Stimulated activated CD4-positive, alpha-beta T cell treated with anti-CD3 and anti-CD28 coated beads, Interleukin-12 subunit alpha, Interleukin-12 subunit beta, amount 100 ng/mL, for 4 hours (primary cell): ENCODE results near the gene DHRS7.
A peak's percentile ranks its signal among the peaks of the same experiment; 100 is the strongest.

Experiments used
- DNase-seq: peaks from one replicate; pipeline ENCODE4 v3.0.0-alpha.2; 2020

Gene DHRS7

DNA sequence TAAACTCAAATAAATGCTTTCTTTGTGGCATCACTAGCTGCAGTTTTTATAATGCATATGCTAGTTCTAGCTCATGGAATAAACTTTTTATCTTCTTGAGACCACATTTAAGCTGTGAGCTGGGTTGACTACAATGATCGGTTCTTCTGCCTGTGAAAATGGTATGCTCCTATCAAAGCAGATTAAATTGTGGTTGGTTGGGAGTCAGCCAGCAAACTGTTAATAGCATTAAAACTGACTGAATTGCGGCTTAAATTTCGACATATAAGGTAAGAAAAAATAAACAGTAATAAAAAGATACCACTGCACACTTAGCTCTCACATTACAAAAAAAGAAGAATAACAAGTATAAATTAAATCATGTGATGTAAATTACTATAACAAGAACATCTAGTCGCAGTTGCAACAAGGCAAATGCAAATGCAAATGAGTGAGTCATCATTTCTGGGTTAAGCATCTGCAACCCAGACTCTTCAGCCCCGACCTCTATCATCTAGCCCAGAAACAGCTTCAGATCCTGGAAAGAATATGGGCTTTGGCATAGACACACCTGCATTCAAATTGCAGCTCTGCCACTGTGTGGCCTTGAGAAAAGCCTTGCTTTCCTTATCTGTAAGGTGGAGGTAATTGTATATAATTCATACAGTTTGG lies 19.8 kb upstream of the DHRS7 start:
- no peak for DNase-seq

DNA sequence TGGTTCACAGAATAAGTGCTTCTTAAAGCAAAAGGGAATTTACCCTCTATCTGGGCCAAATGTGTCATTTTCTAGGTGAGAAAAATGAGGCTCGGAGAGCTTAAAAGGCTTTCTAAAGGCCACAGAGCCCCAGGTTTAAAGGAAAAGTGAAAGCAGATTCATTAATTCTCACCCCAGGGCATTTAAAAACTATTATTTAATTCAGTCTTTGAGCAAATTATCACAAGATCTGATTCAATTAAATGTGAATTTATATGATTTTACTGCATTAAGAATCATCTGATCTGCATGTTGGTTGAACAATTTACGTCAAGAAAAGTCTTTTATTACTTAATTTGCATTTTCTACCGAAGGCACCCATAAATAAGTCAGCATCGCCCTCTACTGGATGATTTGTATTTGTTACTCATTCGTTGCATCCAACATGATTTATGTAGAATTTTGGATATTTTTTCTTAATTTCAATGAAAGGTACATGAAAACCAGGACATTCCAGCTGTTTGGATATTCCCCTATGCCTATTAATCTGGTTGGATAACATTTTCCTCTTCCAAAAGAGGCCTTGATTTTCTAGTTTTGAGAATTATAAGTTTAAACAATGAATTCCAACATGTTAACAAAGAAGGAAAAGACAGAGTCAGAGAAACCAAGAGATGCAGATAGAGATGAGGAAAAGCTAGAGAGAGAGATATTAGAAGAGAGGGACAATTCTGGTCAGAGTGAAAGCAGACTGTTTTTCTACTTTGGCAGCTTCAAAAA lies 19.1 kb upstream of the DHRS7 start:
- no peak for DNase-seq

DNA sequence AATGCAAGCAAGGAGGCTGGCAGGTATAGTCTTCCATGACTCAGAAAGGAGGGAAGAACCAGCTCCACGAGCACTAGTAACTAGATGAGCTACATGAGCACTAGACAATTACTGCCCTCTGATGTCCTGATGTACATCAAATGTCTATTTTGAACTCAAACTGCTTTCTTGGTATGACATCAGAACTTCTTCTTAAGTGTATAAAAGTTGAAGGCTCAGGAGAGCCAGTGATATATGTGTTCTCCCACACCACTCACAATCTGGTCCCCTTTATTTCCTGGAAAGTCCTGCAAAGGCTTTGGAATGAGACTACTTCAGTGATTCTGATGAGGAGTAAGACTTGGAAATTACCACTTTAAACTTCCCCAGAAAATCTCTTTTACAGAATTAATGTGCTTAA lies 18.5 kb upstream of the DHRS7 start:
- DNase-seq, result no peak

DNA sequence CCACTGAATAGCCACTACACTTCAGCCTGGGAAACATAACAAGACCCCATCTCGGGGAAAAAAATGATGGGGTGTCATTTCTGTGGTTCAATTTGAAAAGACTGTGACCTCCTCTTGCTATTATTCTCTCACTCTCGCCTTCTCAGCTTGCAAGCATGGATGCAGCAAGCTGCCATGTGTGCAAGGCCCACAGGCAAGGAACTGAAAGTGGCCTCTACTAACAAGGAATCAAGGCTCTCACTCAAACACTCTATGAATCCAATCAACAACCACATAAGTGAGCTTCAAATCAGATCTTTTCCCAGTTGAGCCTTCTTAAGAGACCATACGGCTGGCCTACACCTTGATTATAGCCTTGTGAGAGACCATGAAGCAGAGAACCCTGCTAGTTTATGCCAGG lies 17.9 kb upstream of the DHRS7 start:
- no peak for DNase-seq

DNA sequence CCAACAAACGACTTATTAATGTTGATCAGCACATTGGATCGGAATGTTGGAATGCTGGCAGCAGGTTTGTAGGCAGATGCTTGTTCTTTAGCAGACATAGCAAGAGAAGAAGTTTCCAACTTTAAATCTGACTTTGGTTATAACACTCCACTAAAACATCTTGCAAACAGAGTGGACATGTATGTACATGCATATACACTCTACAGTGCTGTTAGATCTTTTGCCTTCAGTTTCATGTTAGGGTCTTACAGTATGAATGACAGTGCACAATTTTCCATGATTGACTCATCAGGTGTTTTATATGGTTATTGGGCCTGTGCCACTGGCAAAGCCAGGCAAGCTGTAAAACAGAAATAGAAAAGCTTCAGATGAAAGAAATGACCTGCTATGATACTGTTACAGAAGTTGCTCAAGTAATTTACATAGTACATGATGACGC lies 14.3 kb upstream of the DHRS7 start:
- DNase-seq, result no peak

DNA sequence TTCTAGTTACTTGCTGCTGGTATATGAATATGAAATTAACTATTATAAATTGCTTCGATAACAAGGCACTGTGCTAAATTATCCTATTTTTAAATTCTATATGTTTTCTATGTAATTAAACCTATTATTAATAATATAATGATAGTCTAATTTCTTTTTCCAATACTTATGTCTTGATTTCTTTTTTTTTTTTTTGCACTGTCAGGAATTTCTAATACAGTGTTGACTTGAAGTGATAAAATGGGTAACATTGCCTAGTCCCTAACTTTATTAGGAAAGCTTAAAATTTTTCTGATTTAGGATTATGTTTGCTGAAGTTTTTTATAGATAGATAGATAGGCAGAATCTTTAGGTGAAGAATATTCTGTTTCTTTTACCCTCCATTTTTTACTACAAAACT lies 13.6 kb upstream of the DHRS7 start:
- no peak for DNase-seq

DNA sequence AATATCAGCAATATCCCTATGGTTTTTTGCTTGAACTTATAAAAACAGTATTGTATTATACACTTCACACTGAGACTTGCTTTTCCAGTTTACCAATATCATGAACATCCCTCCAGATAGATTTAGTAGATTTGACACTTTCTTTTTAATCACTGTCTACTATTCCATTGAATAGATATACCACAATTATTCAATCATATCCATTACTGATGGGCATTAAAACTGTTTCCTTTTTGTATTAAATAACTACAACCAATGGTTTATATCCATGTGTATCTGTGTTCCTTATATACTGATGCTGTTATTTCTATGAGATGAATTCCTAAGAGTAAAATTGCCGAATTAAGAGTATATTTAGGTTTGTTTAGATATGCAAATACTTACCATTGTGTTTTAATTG lies 13.0 kb upstream of the DHRS7 start:
- DNase-seq, result no peak

DNA sequence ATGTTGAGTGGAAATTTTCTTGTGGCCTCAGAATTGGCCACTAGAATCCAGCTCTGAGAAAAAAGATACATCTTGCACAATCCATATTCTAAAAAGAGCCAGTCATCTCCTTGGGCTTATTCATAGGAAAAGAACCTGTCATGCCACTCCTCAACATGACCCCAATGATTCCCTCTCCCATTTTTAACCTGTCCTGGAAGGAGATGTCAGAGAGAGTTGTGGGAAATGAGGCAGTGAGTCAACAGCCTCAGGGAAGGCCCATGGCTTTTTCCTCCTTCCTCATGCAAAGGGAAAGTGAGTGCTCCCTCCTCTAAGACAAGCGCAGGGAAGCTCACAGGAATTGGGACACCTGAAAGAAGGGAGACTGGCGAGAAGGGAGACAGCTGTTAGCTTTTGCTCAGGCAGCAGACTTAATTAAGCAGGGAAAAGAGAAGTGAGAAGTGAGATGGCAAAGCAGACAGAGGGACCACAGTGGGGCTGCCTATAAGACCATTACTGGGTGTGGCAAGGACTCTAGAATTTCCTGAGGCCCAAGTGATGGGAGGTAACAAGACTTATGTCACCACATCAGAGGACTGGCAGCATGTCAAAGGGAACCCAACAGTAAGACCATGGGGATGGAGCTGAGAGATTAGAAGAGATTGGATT lies 10.2 kb upstream of the DHRS7 start:
- DNase-seq, result no peak

DNA sequence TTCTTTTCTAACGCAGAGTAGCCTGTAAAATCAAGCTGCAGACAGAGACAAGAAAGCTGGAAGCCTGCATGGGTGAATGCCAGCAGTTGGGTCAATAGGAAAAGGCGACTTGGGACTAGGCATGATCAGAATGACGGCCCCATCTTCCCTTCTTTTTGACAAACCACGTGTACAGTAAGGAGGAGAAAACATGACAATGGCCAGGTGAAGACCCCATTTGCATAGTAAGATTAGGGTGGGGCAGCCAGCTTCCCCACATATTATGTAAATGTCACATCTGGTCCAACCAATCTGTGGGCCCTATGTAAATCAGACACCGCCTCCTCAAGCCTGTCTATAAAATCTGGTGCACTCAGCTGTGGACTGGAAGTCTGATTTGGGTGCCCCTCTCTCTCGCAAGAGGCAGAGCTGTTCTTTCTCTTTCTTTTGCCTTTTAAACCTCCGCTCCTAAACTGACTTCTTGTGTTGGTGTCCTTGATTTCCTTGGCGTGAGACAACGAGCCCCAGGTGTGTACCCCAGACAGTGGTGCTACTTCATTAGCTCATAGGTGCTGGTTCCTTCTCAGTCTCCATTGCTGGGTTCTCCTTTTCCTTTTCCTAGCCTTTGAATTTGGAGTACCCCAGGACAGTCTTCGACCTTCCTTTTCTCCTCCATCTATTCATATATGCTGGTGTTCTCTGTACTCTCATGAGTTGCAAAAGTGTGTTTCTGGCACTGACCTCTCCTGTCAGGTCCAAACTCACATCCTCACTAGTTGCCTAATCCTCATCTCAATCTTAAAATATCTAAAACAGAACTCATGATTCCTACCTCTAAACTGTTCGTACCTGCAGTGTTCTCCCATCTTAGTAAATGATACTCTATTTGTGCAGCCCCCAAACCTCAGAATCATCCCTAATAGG lies 9.4 kb upstream of the DHRS7 start:
- DNase-seq, result no peak

DNA sequence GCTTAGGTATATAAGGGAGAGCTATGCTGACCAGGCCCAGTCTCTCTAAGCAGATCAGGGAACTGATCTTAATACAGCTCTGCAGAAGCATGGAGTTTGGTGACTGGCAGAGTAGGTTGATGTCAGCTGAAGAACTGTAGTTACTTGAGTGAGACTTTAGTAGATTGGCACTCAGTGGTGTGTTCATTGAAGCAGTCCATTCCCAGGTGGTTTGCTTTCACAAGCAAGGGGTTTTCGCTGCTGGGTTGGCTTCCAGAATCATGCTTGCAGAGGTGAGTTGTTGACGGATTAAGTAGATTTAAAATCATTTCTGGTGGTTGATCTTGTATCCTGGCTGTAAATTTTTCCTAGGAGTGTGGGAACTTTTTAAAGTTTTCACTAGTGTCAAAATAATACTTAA lies 6.5 kb upstream of the DHRS7 start:
- no peak for DNase-seq

DNA sequence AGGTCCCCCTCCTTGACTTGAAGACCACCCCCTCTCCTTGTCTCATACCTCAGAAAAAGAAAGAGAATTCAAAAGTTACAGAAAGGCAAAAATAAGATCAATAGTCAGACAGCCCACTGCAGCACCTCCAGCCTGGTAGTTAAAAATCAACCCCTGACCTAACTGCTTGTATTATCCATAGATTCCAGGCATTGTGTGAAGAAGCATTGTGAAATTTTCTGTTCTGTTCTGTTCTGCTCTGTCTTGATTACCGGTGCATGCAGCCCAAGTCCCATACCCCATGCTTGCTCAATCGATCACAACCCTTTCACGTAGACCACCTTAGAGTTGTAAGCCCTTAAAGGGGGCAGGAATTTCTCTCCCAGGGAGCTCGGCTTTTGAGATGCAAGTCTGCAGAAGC lies 5.8 kb upstream of the DHRS7 start:
- DNase-seq, result no peak

DNA sequence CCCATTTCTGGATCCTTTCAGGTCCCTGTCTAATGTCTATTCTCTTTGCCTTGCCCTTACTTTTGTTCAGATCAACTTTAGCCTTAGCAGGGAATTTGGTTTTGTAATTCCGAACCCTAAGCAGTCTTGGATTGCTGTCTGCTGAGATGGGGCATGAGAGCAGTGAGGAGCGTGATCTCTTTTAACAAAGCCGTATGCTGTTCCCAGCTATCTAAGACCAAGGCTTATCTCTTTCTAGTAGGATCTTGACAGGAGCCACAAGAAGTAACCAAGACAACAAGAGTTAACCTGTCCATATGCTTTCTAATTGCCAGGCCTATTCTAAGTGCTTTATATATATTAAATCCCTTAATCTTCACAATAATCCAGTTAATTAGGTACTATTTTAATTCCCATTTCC lies 4.5 kb upstream of the DHRS7 start:
- DNase-seq, result no peak

DNA sequence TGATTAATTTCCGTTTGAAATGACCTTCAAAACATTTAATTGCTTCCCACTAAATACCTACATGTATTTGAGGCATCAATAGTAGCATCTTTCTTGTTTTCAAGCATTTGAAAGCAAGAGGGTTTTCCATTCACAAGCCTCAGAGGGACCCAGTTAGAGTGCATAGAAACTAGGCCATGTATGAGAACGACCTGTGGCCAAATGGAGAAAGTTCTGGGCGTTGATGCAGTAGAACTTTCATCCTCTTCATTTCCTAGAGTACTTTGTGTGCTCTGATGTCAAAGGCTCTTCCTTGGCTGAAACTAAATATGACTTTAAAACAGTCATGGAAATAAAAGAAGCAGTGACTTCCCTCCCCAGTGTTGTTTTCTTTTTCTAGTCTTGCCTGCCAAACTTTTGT lies 944 bp upstream of the DHRS7 start:
- DNase-seq, result no peak

DNA sequence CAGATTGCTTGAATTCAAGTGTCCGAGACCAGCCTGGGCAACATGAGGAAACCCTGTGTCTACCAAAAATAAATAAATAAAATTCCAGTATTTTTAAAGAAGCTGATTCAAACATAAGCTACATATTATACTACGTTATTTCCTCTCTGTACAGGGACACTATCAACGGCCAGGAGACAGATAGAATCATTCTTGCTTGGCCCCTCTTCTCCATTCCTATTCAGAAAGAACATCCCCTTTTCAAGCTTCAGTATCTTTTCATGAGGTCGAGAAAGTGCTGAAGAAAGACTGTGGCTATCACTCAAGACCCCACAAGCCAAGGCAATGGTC lies 314 bp upstream of the DHRS7 start:
- no peak for DNase-seq

DNA sequence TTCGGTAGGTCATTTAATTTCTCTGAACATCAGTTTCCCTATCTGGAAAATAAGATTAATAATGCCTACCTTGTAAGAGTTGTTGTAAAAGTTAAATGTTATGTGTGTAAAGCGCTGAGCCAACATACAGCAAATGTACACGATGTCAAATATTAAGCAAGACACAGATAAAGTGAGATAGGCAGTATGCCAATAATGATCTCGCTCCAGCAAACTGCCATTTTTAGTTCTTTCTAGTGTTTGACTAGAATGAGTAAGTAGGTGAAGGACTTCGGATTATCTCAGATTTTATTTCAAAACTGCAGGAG lies 840 bp downstream of the DHRS7 start:
- no peak for DNase-seq

DNA sequence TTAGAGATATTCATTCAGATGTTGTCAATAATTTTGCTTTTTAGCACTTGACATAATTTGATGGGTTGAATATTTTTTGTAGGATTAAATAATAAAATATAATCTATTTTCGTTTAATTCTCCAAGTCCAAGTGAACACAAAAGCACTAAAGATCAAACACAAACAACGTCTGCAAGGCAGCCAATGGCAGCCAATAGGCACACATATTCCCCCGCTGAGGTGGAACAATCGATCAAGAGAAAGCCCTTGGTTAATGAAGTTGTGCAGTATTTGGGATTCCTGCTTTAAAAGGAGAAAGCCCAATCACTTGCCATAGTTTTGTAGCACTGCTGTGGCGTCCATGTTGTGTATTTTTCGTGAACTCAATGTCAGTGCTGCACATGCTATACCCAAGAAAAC lies 1.5 kb downstream of the DHRS7 start:
- no peak for DNase-seq

DNA sequence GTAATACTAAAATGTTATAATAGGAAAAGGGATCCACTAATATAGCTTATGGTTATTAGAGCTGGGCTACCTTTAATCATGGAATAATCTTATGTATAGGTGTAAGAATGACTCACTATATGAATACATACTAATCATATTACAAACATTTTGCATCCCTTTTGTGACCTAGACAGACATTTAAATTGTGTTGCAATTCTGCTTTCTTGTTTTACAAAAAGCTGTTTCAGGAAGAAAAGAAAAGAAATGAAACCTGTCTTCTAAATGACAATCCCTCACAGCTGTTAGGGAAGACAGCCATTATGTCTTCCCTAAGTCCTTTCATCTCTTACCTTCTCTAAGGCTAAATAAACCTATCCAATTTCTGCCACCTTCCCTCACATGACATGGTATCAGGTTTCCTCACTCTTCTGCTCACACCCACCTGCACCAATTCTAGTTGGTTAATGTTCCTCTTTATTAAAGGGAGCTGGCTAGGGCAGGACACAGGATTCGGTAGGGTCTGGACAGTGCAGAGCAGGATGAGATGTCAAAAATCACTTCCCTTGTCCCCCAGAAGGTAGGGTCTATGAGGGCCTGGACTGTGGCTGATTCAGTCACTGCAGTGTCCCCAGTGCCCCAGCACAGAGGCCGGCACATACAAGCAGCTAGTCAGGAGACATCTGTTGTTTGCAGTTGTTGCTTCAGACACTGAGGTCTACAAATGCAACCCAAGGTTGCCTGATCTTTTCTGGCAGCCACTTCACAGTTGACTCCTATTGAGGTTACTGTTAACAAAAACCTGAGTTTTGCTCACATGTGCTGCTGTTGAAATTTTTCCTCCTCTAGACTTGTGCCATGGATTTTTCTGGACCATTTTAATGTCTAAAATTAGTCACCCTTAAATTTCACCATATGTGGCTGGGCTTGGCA lies 3.7 kb downstream of the DHRS7 start:
- DNase-seq, result no peak

DNA sequence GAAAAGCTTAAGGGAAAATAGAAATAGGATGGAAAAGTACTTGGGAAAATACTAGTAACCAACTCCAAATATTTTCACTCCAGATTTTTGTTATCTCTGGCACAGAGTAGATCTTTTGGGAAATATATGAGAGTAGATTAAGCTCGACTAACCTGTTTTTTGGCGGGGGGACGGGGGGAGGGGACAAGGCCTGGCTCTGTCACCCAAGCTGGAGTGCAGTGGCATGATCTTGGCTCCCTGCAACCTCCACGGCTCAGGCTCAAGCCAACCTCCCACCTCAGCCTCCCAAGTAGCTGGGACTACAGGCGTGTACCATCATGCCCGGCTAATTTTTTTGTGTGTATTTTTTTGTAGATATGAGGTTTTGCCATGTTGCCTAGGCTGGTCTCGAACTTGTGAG lies 4.8 kb downstream of the DHRS7 start:
- no peak for DNase-seq

DNA sequence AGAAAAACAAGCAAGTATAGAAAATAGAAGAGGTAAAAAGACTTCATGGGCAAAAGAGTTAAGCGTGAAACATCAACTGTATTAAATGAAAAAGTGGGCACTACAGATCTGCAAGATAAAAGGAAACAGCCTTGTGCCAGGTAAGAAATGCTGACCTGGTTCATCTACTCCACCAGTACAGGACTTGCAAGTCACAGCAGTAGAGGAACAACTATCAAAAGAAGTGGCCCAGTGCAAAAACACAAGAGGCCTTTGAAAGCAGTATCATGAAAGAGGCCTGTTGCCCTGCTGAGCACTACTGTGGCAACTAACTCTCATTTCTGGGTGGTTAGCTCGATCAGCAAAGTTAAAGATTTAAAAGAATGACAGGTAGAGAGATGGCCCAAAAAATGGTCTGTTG lies 10.5 kb downstream of the DHRS7 start:
- no peak for DNase-seq

DNA sequence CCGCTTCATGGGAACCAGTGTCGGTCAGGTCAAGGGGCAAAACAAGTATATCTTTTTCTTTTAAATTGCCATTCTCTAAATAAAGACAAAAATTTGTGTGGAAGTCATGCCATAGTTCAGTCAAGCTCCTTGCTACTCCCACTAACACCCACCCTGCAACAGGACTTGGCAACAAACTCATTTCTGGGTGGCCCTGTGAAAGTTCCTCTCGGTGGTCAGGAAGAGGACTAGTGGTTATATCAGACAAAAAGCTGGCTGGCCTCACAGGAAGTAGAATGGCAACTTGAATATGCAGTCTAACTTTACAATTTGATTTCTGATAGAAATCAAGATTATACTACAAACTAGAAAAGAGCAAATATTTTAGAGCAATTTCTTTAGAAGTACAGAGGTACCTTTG lies 11.2 kb downstream of the DHRS7 start:
- DNase-seq, result no peak

DNA sequence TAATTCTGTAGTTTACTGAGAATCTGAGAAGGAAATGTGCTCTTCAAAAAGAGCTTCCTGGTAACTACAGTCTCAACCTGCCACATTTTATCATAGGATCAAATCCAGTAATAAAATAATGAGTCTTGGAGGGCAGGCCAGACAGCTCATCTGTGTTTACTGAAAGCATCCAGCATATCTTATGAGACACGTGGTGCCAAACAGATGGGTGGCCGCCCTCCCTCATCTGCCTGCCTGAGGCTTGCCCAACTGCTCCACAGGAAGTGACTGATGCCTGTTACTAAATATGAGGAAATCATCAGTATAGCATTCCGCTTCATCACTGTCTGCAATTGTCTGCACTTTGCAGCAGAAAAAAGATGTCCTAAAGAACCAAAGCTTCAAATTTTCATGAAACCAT lies 13.5 kb downstream of the DHRS7 start:
- peak; percentile 40 for DNase-seq

DNA sequence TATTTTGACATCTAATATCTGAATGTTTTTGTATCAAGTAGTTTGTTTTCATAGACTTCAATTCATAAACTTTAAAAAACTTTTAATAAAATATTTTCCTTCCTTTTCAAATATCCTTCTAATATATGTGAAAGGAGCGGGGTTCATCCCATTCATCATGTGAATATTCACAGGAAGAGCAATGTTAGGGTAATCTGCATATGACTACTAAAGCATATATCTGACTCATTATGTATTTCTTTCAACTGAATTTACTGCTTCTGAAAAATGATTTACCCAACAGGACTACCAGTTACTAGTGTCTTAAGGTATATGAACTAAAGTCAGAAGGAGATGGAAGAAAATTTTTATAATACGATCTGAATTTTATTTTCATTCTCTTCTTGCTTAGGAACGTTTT lies 30.5 kb downstream of the DHRS7 start:
- no peak for DNase-seq

DNA sequence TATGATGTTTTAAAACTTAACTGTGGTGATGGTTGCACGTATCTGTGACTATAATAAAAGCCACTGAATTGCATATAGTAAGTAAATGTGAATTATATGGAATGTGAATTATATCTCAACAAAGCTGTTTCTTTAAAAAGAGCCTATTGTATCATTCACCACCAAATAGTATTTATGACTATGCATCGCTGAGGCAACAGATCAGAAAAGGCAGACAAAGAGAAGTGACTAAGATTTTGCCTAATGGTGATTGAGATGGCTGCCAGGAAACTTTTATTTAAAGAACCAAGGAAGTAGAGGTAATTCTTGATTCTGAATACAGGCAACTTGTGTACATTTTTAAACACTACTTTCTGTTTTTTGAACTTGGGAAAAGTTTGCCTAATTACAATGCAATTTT lies 31.7 kb downstream of the DHRS7 start:
- DNase-seq, result no peak
